Urinary bladder (tissue), 4 donors: Measurements from ENCODE around the gene RNASE9. TPM values are rescaled to one million over a fixed set of nuclear protein-coding genes. Genes with fewer than 3 reads are reported as not detected.
"Not testable (repeated sequence)": the region's sequence is repeated elsewhere in the genome, so short reads cannot be mapped to it uniquely, and the experiment has no call there.

Source experiments
- DNase-seq: peaks from one replicate; pipeline ENCODE4 v3.0.0-alpha.2; 2015; ENCODE audit errors: extremely low spot score
- H3K27ac ChIP-seq: one replicate; pipeline ENCODE4 v1.5.1; 2013; ENCODE audit warnings: low read depth, mild to moderate bottlenecking, moderate library complexity
- H3K36me3 ChIP-seq: one replicate; pipeline ENCODE4 v1.6.1; 2013; ENCODE audit warnings: mild to moderate bottlenecking, moderate library complexity; ENCODE audit not compliant: insufficient read depth
- H3K4me1 ChIP-seq: one replicate; pipeline ENCODE4 v1.6.1; 2013; ENCODE audit warnings: mild to moderate bottlenecking, moderate library complexity; ENCODE audit not compliant: insufficient read depth
- H3K4me3 ChIP-seq: one replicate; pipeline ENCODE4 v1.5.1; 2013; ENCODE audit warnings: low read depth, low read length
- WGBS: extraction: QIAGEN DNeasy Blood & Tissue Kit; methylation state at CpG from one replicate; pipeline ENCODE4 v1.1.7; 2013; 5-methylcytosine and 5-hydroxymethylcytosine counted together
- polyA plus RNA-seq: library from polyadenylated mRNA; stranded (reverse); fragments of 200-250 nt; gene quantifications from one replicate; pipeline ENCODE4 v1.2.3, GENCODE V29; 2013
- total RNA-seq: library from RNA; depleted of rRNA; stranded (reverse); fragments of >200 nt; gene quantifications from one replicate; pipeline ENCODE4 v1.2.3, GENCODE V29; 2014
- donor health status: healthy with polysubstance abuse.
- donor health status: healthy.

Gene RNASE9
- total and polyA plus RNA-seq, 2 donors, result not detected

- H3K4me1 ChIP-seq, result no peaks in the 10 kb centered on the region
- 87% methylated on average over 2 of the region's 2 CpGs for WGBS
- DNase-seq, result no peak
- H3K36me3 ChIP-seq, result no peaks in the 10 kb centered on the region
- no peak overlapping the region for H3K4me3 ChIP-seq
- H3K27ac ChIP-seq, result no peak overlapping the region
Measured at GRCh38 chr14:20524027-20524426, 36.8 kb downstream of the RNASE9 start.

GRCh38 chr14:20522332-20522731 lies 38.5 kb downstream of the RNASE9 start:
- 83% methylated on average over 1 of the region's 1 CpG for WGBS
- DNase-seq, result no peak
- no peaks in the 10 kb centered on the region for H3K4me1 ChIP-seq
- no peaks in the 10 kb centered on the region for H3K36me3 ChIP-seq
- H3K27ac ChIP-seq, result no peak overlapping the region
- no peak overlapping the region for H3K4me3 ChIP-seq

GRCh38 chr14:20516921-20517320 lies 43.9 kb downstream of the RNASE9 start:
- Histone ChIP-seq H3K4me1 (no peaks in the 10 kb centered on the region), H3K36me3 (no peaks in the 10 kb centered on the region), H3K27ac (no peak overlapping the region), H3K4me3 (no peak overlapping the region)
- 66% methylated on average over 4 of the region's 4 CpGs for WGBS
- no peak for DNase-seq

GRCh38 chr14:20515846-20516245 lies 45.0 kb downstream of the RNASE9 start:
- no peaks in the 10 kb centered on the region for H3K36me3 ChIP-seq
- no peak for DNase-seq
- no peak overlapping the region for H3K27ac ChIP-seq
- 70% methylated on average over 4 of the region's 4 CpGs for whole genome bisulfite sequencing
- no peaks in the 10 kb centered on the region for H3K4me1 ChIP-seq
- no peak overlapping the region for H3K4me3 ChIP-seq

- Histone ChIP-seq H3K27ac (no peak overlapping the region), H3K4me3 (no peak overlapping the region), H3K36me3 (no peaks in the 10 kb centered on the region), H3K4me1 (no peaks in the 10 kb centered on the region)
- DNase-seq, result no peak
- WGBS, result 63% methylated on average over 7 of the region's 7 CpGs
Measured at GRCh38 chr14:20512177-20512905, 48.5 kb downstream of the RNASE9 start.

- 87% methylated on average over 8 of the region's 8 CpGs for WGBS
- H3K4me1 ChIP-seq, result no peaks in the 10 kb centered on the region
- H3K27ac ChIP-seq, result no peak overlapping the region
- no peak for DNase-seq
- H3K4me3 ChIP-seq, result no peak overlapping the region
- no peaks in the 10 kb centered on the region for H3K36me3 ChIP-seq
Measured at GRCh38 chr14:20508367-20508766, 52.5 kb downstream of the RNASE9 start.

- not testable (repeated sequence) for DNase-seq, H3K4me3 ChIP-seq, H3K27ac ChIP-seq, H3K4me1 ChIP-seq, H3K36me3 ChIP-seq
- 91% methylated on average over 3 of the region's 3 CpGs for WGBS
Measured at GRCh38 chr14:20507537-20507936, 53.3 kb downstream of the RNASE9 start.

GRCh38 chr14:20506752-20507151 lies 54.1 kb downstream of the RNASE9 start:
- not testable (repeated sequence) for DNase-seq, H3K27ac ChIP-seq, H3K36me3 ChIP-seq, H3K4me1 ChIP-seq, H3K4me3 ChIP-seq
- no CpG with 5 or more reads among the region's 30 CpGs for WGBS

- H3K4me3 ChIP-seq, H3K27ac ChIP-seq, H3K36me3 ChIP-seq, H3K4me1 ChIP-seq, DNase-seq: not testable (repeated sequence)
- WGBS, result 92% methylated on average over 11 of the region's 30 CpGs
Measured at GRCh38 chr14:20506276-20506675, 54.6 kb downstream of the RNASE9 start.

Other genes starting within 250 kb of the RNASE9 start
- gene CCNB1IP1, start 227.8 kb downstream of the RNASE9 start, total RNA-seq, result 81.9 TPM
- gene CCNB1IP1, start 227.8 kb downstream of the RNASE9 start, polyA plus RNA-seq, result 63.5 TPM
- gene PARP2, start 217.4 kb downstream of the RNASE9 start, total RNA-seq, result 13.5 TPM
- gene PARP2, start 217.4 kb downstream of the RNASE9 start, polyA plus RNA-seq, result 16.0 TPM
- 17.4 TPM for gene TEP1, start 147.5 kb downstream of the RNASE9 start, total RNA-seq
- gene TEP1, start 147.5 kb downstream of the RNASE9 start, polyA plus RNA-seq, result 16.2 TPM
- 0.69 TPM for gene KLHL33, start 124.9 kb downstream of the RNASE9 start, total RNA-seq
- 0.42 TPM for gene KLHL33, start 124.9 kb downstream of the RNASE9 start, polyA plus RNA-seq
- 28.4 TPM for gene OSGEP, start 106.2 kb downstream of the RNASE9 start, total RNA-seq
- gene OSGEP, start 106.2 kb downstream of the RNASE9 start, polyA plus RNA-seq, result 41.1 TPM
- gene APEX1, start 105.8 kb downstream of the RNASE9 start, total RNA-seq, result 21.2 TPM
- gene APEX1, start 105.8 kb downstream of the RNASE9 start, polyA plus RNA-seq, result 147 TPM
- gene PIP4P1, start 99.6 kb downstream of the RNASE9 start, total RNA-seq, result 11.9 TPM
- 40.8 TPM for gene PIP4P1, start 99.6 kb downstream of the RNASE9 start, polyA plus RNA-seq
- gene PNP, start 91.6 kb downstream of the RNASE9 start, total RNA-seq, result 12.5 TPM
- 25.9 TPM for gene PNP, start 91.6 kb downstream of the RNASE9 start, polyA plus RNA-seq
- not detected for gene RNASE10, start 55.5 kb downstream of the RNASE9 start, total RNA-seq
- 0.20 TPM for gene RNASE10, start 55.5 kb downstream of the RNASE9 start, polyA plus RNA-seq
- gene RNASE11, start 27.0 kb upstream of the RNASE9 start, total RNA-seq, result not detected
- not detected for gene RNASE11, start 27.0 kb upstream of the RNASE9 start, polyA plus RNA-seq
- gene RNASE12, start 30.3 kb upstream of the RNASE9 start, total RNA-seq, result not detected
- not detected for gene RNASE12, start 30.3 kb upstream of the RNASE9 start, polyA plus RNA-seq
- gene OR6S1, start 80.6 kb upstream of the RNASE9 start, total RNA-seq, result not detected
- not detected for gene OR6S1, start 80.6 kb upstream of the RNASE9 start, polyA plus RNA-seq
- gene RNASE4, start 123.5 kb upstream of the RNASE9 start, total RNA-seq, result 39.5 TPM
- gene RNASE4, start 123.5 kb upstream of the RNASE9 start, polyA plus RNA-seq, result 135 TPM
- 7.8 TPM for gene ANG, start 127.7 kb upstream of the RNASE9 start, total RNA-seq
- 47.3 TPM for gene ANG, start 127.7 kb upstream of the RNASE9 start, polyA plus RNA-seq
- not detected for gene EDDM3A, start 184.8 kb upstream of the RNASE9 start, total RNA-seq
- gene EDDM3A, start 184.8 kb upstream of the RNASE9 start, polyA plus RNA-seq, result not detected
- gene EDDM3B, start 207.4 kb upstream of the RNASE9 start, total RNA-seq, result not detected
- not detected for gene EDDM3B, start 207.4 kb upstream of the RNASE9 start, polyA plus RNA-seq
- gene RNASE6, start 220.2 kb upstream of the RNASE9 start, total RNA-seq, result 5.6 TPM
- gene RNASE6, start 220.2 kb upstream of the RNASE9 start, polyA plus RNA-seq, result 18.0 TPM
- gene RNASE1, start 241.8 kb upstream of the RNASE9 start, total RNA-seq, result 139 TPM
- 323 TPM for gene RNASE1, start 241.8 kb upstream of the RNASE9 start, polyA plus RNA-seq